H7 (cell line): ENCODE data around the gene PCDHA10. TPM values are rescaled to one million over a fixed set of nuclear protein-coding genes. Genes with fewer than 3 reads are reported as not detected.
"Not testable (repeated sequence)": the region's sequence is repeated elsewhere in the genome, so short reads cannot be mapped to it uniquely, and the experiment has no call there.

Source experiments
- DNase-seq: peaks from one replicate; pipeline ENCODE4 v3.0.0; 2012
- H3K27me3 ChIP-seq: 2 replicates; pipeline ENCODE4 v1.6.0; 2011; ENCODE audit warnings: mild to moderate bottlenecking, low read length; ENCODE audit not compliant: control insufficient read depth, insufficient read depth
- H3K36me3 ChIP-seq: replicated peaks from 2 replicates; pipeline ENCODE4 v1.5.1; 2011; ENCODE audit warnings: low read length; ENCODE audit not compliant: control insufficient read depth, insufficient read depth
- H3K4me3 ChIP-seq: 2 replicates; pipeline ENCODE4 v1.5.1; 2011; ENCODE audit warnings: low read depth, mild to moderate bottlenecking, control low read depth, low read length, moderate library complexity; ENCODE audit not compliant: insufficient read depth
- total RNA-seq: library from RNA; depleted of rRNA; stranded (reverse); fragments of >200 nt; shearing (Covaris generic); gene quantifications from 2 replicates; pipeline ENCODE4 v1.2.3, GENCODE V29; 2014

PCDHA10 gene
- total RNA-seq, 1 experiment from 2014 or later, result 0.28 TPM

DNA sequence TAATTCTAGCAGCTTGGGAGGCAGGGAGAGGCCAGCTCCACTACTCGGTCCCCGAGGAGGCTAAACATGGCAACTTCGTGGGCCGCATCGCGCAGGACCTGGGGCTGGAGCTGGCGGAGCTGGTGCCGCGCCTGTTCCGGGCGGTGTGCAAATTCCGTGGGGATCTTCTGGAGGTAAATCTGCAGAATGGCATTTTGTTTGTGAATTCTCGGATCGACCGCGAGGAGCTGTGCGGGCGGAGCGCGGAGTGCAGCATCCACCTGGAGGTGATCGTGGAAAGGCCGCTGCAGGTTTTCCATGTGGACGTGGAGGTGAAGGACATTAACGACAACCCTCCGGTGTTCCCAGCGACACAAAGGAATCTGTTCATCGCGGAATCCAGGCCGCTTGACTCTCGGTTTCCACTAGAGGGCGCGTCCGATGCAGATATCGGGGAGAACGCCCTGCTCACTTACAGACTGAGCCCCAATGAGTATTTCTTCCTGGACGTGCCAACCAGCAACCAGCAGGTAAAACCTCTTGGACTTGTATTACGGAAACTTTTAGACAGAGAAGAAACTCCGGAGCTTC, 21.2 kb upstream of the PCDHA10 start:
- not testable (repeated sequence) for H3K27me3 ChIP-seq, DNase-seq, H3K36me3 ChIP-seq
- H3K4me3 ChIP-seq, result peak overlapping the region; percentile 5; the same call in 1 of the 2 replicates

DNA sequence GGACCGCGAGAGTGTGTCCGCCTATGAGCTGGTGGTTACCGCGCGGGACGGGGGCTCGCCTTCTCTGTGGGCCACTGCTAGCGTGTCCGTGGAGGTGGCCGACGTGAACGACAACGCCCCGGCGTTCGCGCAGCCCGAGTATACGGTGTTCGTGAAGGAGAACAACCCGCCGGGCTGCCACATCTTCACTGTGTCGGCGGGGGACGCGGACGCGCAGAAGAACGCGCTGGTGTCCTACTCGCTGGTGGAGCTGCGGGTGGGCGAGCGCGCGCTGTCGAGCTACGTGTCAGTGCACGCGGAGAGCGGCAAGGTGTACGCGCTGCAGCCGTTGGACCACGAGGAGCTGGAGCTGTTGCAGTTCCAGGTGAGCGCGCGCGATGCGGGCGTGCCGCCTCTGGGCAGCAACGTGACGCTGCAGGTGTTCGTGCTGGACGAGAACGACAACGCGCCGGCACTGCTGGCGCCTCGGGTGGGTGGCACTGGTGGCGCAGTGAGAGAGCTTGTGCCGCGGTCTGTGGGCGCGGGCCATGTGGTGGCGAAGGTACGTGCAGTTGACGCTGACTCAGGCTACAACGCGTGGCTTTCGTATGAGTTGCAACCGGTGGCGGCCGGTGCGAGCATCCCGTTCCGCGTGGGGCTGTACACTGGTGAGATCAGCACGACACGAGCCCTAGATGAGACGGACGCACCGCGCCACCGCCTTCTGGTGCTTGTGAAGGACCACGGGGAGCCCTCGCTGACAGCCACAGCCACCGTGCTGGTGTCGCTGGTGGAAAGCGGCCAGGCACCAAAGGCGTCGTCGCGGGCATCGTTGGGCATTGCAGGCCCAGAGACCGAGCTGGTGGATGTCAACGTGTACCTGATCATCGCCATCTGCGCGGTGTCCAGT, 19.8 kb upstream of the PCDHA10 start:
- H3K36me3 ChIP-seq, result no peaks in the 10 kb centered on the region
- H3K4me3 ChIP-seq, result no peak overlapping the region
- no peak for DNase-seq
- no peaks in the 10 kb centered on the region for H3K27me3 ChIP-seq

DNA sequence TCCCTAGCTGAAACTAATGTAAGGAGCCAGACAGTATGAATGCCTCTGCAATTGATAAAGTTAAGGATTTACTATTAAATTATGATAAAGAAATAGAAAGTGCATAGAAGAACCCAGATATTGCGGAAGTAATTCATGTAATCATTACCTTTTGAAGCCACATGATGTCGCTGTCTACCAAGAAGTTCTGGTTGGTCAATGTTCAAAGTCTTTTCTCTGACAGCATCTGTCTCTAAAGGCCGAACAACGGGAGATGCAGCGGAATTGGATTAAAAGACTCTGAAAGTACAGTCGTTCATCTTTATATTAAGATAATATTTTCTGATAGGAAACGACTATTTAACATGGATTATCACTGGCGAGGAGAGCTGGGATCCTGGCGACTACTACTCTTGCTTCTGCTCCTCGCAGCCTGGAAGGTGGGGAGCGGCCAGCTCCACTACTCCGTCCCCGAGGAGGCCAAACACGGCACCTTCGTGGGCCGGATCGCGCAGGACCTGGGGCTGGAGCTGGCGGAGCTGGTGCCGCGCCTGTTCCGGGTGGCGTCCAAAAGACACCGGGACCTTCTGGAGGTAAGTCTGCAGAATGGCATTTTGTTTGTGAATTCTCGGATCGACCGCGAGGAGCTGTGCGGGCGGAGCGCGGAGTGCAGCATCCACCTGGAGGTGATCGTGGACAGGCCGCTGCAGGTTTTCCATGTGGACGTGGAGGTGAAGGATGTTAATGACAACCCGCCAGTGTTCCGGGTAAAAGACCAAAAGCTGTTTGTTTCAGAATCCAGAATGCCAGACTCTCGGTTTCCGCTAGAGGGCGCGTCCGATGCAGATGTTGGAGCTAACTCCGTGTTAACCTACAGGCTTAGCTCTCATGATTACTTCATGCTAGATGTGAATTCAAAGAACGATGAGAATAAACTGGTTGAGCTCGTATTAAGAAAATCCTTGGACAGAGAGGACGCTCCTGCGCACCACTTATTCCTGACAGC, 14.4 kb upstream of the PCDHA10 start, which contains the start of gene PCDHA8:
TSS of gene PCDHA8 (plus strand) at position 210 of the 985 bp plus-strand sequence. CDS start at position 345, 135 bp downstream.
- no peaks in the 10 kb centered on the region for H3K27me3 ChIP-seq
- no peaks in the 10 kb centered on the region for H3K36me3 ChIP-seq
- peak; percentile 78 for DNase-seq
- H3K4me3 ChIP-seq, result no peak within 1 kb of the TSS; the same call in 1 of the 2 replicates

DNA sequence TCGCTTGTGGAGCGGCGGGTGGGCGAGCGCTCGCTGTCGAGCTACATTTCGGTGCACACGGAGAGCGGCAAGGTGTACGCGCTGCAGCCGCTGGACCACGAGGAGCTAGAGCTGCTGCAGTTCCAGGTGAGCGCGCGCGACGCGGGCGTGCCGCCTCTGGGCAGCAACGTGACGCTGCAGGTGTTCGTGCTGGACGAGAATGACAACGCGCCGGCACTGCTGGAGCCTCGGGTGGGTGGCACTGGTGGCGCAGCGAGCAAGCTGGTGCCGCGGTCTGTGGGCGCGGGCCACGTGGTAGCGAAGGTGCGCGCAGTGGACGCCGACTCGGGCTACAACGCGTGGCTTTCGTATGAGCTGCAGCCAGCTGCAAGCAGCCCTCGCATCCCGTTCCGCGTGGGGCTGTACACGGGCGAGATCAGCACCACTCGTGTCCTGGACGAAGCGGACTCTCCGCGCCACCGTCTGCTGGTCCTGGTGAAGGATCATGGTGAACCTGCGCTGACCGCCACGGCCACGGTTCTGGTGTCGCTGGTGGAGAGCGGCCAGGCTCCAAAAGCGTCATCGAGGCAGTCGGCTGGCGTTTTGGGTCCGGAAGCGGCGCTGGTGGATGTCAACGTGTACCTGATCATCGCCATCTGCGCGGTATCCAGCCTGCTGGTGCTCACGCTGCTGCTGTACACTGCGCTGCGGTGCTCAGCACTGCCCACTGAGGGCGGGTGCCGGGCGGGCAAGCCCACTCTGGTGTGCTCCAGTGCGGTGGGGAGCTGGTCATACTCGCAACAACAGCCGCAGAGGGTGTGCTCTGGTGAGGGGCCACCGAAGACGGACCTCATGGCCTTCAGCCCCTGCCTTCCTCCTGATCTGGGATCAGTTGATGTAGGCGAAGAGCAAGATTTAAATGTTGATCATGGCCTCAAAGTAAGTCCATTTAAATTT, 12.6 kb upstream of the PCDHA10 start:
- no peak for DNase-seq
- Histone ChIP-seq H3K4me3 (no peak overlapping the region), H3K27me3 (no peaks in the 10 kb centered on the region), H3K36me3 (no peaks in the 10 kb centered on the region)

DNA sequence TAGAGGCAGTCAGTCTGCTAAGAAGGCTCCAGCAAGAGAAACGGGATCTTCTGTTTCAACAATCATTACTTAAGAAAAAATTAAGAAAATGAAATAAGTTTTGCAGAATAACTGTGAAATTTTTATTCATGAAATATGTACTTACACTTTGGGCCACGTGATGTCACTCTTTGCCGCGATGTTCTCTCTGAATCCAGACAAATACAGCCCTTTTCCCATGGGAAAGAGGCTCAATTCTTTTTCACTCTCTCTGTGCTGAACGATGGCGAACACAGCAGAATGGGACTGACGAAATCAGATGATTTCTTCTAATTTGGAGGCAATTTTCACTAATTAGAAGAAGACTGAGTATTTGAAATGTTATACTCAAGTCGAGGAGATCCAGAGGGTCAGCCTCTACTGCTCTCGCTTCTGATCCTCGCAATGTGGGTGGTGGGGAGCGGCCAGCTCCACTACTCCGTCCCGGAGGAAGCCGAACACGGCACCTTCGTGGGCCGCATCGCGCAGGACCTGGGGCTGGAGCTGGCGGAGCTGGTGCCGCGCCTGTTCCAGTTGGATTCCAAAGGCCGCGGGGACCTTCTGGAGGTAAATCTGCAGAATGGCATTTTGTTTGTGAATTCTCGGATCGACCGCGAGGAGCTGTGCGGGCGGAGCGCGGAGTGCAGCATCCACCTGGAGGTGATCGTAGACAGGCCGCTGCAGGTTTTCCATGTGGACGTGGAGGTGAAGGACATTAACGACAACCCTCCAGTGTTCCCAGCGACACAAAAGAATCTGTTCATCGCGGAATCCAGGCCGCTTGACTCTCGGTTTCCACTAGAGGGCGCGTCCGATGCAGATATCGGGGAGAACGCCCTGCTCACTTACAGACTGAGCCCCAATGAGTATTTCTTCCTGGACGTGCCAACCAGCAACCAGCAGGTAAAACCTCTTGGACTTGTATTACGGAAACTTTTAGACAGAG, 7.3 kb upstream of the PCDHA10 start, which contains the start of gene PCDHA9:
TSS of gene PCDHA9 (plus strand) at position 244 of the 964 bp plus-strand sequence. CDS start at position 358, 114 bp downstream.
- H3K4me3 ChIP-seq, result peak within 1 kb of the TSS; percentile 1; the same call in 1 of the 2 replicates
- not testable (repeated sequence) for H3K36me3 ChIP-seq, DNase-seq, H3K27me3 ChIP-seq

DNA sequence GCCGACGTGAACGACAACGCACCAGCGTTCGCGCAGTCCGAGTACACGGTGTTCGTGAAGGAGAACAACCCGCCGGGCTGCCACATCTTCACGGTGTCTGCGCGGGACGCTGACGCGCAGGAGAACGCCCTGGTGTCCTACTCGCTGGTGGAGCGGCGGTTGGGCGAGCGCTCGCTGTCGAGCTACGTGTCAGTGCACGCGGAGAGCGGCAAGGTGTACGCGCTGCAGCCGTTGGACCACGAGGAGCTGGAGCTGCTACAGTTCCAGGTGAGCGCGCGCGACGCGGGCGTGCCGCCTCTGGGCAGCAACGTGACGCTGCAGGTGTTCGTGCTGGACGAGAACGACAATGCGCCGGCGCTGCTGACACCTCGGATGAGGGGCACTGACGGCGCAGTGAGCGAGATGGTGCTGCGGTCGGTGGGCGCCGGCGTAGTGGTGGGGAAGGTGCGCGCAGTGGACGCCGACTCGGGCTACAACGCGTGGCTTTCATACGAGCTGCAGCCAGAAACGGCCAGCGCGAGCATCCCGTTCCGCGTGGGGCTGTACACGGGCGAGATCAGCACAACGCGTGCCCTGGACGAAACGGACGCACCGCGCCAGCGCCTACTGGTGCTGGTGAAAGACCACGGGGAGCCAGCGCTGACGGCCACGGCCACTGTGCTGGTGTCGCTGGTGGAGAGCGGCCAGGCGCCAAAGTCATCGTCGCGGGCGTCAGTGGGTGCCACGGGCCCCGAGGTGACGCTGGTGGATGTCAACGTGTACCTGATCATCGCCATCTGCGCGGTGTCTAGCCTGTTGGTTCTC, 5.7 kb upstream of the PCDHA10 start:
- H3K4me3 ChIP-seq, DNase-seq, H3K36me3 ChIP-seq, H3K27me3 ChIP-seq: not testable (repeated sequence)

DNA sequence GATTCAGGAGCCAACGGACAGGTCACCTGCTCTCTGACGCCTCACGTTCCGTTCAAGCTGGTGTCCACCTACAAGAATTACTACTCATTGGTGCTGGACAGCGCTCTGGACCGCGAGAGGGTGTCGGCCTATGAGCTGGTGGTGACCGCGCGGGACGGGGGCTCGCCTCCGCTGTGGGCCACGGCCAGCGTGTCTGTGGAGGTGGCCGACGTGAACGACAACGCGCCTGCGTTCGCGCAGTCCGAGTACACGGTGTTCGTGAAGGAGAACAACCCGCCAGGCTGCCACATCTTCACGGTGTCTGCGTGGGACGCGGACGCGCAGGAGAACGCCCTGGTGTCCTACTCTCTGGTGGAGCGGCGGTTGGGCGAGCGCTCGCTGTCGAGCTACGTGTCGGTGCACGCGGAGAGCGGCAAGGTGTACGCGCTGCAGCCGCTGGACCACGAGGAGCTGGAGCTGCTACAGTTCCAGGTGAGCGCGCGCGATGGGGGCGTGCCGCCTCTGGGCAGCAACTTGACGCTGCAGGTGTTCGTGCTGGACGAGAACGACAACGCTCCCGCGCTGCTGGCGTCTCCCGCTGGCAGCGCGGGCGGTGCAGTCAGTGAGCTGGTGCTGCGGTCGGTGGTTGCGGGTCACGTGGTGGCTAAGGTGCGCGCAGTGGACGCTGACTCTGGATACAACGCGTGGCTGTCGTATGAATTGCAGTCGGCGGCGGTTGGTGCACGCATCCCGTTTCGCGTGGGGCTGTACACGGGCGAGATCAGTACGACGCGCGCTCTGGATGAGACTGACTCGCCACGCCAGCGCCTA, 1.7 kb downstream of the PCDHA10 start:
- Histone ChIP-seq H3K27me3 (no peaks in the 10 kb centered on the region), H3K4me3 (no peak overlapping the region), H3K36me3 (peaks cover 1% of the 10 kb centered on the region)
- DNase-seq, result no peak

DNA sequence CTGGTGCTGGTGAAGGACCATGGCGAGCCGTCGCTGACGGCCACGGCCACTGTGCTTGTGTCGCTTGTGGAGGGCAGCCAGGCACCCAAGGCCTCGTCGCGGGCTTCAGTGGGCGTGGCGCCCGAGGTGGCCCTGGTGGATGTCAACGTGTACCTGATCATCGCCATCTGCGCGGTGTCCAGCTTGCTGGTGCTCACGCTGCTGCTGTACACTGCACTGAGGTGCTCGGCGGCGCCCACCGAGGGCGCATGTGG, 2.2 kb downstream of the PCDHA10 start:
- Histone ChIP-seq H3K4me3 (no peak overlapping the region), H3K36me3 (peaks cover 1% of the 10 kb centered on the region), H3K27me3 (no peaks in the 10 kb centered on the region)
- no peak for DNase-seq

DNA sequence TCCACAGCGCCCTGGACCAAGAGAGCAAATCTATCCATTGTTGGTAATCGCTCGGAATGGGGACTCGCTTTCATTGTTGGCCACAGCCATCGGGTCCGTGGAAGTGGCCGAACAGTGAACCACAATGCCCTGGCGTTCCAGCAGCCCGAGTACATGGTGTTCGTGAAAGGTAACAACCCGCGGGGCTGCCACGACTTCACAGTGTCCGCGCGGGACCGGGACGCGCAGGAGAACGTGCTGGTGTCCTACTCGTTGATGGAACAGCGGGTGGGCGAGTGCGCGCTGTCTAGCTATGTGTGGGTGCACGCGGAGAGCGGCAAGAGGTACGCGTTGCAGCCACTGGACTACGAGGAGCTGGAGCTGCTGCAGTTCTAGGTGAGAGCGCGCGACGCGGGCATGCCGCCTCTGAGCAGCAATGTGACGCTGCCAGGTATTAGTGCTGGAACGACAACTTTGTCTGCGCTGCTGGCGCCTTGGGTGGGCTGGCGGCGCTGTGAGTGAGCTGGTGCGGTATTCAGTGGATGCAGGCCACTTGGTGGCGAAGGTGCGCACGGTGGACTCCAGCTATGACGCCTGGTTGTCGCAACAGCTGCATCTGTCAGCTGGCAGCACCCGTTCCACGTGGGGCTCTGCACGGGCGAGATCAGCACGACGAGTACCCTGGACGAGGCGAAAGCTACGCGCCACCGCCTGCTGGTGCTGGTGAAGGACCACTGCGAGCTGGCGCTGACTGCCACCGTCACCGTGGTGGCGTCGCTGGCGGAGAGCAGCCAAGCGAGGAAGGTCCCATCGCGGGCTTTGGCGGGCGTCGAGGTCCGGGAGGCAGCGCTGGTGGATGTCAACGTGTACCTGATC, 7.0 kb downstream of the PCDHA10 start:
- Histone ChIP-seq H3K4me3 (no peak overlapping the region), H3K36me3 (peaks cover 1% of the 10 kb centered on the region), H3K27me3 (no peaks in the 10 kb centered on the region)
- no peak for DNase-seq

DNA sequence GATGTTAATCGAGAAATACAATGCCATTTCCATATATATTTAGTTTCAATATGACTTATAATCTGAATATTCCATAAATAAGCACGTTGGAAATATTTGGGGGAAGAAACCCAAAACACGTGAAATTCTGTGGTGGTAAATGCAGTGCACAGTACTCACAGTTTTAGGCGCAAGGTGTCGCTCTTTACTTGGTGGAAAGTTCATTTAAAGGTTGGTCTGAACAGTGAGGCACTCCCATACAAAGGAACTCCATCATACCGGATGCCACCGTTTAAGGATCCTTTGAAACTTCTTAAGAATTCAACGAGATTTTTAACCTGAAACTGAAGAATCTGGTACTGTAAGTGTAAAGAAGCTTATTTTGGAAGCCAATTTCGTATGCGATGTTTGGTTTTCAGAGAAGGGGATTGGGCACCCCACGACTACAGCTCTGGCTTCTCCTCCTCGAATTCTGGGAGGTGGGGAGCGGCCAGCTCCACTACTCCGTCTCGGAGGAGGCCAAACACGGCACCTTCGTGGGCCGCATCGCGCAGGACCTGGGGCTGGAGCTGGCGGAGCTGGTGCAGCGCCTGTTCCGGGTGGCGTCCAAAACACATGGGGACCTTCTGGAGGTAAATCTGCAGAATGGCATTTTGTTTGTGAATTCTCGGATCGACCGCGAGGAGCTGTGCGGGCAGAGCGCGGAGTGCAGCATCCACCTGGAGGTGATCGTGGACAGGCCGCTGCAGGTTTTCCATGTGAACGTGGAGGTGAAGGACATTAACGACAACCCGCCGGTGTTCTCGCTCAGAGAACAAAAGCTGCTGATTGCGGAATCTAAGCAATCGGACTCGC, 13.2 kb downstream of the PCDHA10 start, which contains the start of gene PCDHA11:
TSS of gene PCDHA11 (plus strand) at position 237 of the 834 bp plus-strand sequence. CDS start at position 384, 147 bp downstream.
- DNase-seq, result peak; percentile 81
- H3K4me3 ChIP-seq, result peak within 1 kb of the TSS; percentile 47
- no peaks in the 10 kb centered on the region for H3K36me3 ChIP-seq
- H3K27me3 ChIP-seq, result no peaks in the 10 kb centered on the region
